Activated B cell treated with CpG ODN at 0.5 μM for 24 hours (primary cell): ENCODE data around the gene DNHD1. TPM values are rescaled to one million over a fixed set of nuclear protein-coding genes. Genes with fewer than 3 reads are reported as not detected.

Experiments
- ATAC-seq: fragments of 200-7000 bp; cut with Tn5 transposase; one replicate; pipeline ENCODE4 v1.10.0; 2021; ENCODE audit warnings: low read depth, mild to moderate bottlenecking, moderate library complexity
- CTCF ChIA-PET: fragments of 350-600 bp; sonication (Branson Sonifier 250); formaldehyde crosslinking; loops from one replicate; lab custom pipeline; 2021; ENCODE audit warnings: antibody characterized with exemption; lab: Charles Lee
- POLR2A ChIA-PET: fragments of 350-600 bp; sonication (Branson Sonifier 250); formaldehyde crosslinking; loops from one replicate; lab custom pipeline; 2021; ENCODE audit warnings: antibody characterized with exemption; lab: Charles Lee
- DNase-seq: peaks from one replicate; pipeline ENCODE4 v3.0.0; 2022
- H3K27ac Mint-ChIP-seq: one replicate; pipeline ENCODE4 v1.8.0; 2020; ENCODE audit warnings: mixed read lengths
- H3K27me3 Mint-ChIP-seq: one replicate; pipeline ENCODE4 v1.8.0; 2021; ENCODE audit warnings: mixed read lengths
- H3K36me3 Mint-ChIP-seq: one replicate; pipeline ENCODE4 v1.8.0; 2021; ENCODE audit warnings: low read depth, mixed read lengths
- H3K4me1 Mint-ChIP-seq: one replicate; pipeline ENCODE4 v1.8.0; 2021; ENCODE audit warnings: mixed read lengths
- H3K4me3 Mint-ChIP-seq: one replicate; pipeline ENCODE4 v1.8.0; 2020; ENCODE audit warnings: mild to moderate bottlenecking, mixed read lengths
- H3K9me3 Mint-ChIP-seq: one replicate; pipeline ENCODE4 v1.8.0; 2020; ENCODE audit warnings: mixed read lengths
- intact Hi-C: fragments of 100-400 bp; cut with micrococcal nuclease; formaldehyde crosslinking; loops from one replicate; pipeline ENCODE4 v1.15.1; 2024
- total RNA-seq: library from RNA; stranded (reverse); gene quantifications from 2 replicates; pipeline ENCODE4 v1.2.3, GENCODE V29; 2022
- TF ChIP-seq, protein P1 (sequence below): fragments of 200-600 bp; IDR thresholded peaks from one replicate; pipeline ENCODE4 v1.8.0; 2022; ENCODE audit warnings: antibody characterized with exemption, mild to moderate bottlenecking

DNHD1 gene, protein sequence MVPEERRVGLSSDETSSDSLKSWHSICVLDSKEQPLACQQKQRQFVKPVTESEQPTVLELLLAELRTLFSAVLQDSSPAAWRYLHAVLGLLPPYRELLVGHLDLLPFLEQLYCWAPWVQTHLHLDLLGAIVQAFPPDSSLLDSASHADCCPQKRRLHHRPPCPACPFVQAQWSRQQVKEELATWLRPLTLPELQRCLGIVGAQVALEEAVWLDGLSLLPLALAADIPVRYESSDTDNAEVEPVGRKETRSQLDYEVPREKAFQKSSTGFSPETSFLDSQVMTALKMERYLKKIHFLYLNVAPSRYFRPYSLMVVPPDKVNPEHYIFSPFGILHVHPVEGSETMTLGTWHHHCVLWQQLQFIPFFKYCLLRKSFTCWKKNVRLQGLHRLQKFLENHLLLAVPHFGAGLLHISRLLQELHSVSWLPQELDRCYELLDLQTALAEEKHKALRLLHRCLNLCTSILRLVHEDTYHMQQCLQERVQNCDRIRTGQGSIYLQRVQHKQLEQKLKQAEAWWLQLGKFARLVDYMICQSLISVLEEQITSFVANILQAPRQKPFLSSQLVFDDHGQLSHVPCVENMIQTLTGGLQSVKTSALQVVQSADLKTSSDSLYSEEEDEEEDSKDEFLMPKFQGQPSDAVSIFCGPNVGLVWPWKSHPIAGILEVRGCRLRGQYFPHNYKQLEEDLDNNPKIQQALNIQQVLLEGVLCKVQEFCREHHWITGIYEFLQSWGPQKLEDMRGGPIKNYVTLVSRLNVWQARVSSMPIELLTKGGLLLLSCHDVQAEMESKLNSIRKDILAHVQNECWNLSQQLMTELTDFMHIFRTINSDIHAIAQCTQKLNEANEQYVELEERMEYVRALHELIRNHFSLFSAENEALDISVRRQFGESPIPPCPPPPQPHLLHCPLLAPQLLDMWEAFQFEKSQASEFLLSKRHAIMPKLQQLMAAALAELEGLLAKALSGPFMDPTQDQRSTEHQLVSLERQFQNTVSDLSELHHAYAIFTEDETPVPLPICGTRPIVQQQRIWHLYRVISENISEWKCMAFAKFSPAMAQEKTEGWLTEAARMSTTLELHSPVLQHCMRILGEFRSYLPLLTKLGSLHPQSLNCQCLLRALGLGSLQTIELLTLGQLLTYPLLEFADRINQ (N-terminal part only)
- 26.7 and 42.6 TPM in 2 replicates for total RNA-seq

DNA sequence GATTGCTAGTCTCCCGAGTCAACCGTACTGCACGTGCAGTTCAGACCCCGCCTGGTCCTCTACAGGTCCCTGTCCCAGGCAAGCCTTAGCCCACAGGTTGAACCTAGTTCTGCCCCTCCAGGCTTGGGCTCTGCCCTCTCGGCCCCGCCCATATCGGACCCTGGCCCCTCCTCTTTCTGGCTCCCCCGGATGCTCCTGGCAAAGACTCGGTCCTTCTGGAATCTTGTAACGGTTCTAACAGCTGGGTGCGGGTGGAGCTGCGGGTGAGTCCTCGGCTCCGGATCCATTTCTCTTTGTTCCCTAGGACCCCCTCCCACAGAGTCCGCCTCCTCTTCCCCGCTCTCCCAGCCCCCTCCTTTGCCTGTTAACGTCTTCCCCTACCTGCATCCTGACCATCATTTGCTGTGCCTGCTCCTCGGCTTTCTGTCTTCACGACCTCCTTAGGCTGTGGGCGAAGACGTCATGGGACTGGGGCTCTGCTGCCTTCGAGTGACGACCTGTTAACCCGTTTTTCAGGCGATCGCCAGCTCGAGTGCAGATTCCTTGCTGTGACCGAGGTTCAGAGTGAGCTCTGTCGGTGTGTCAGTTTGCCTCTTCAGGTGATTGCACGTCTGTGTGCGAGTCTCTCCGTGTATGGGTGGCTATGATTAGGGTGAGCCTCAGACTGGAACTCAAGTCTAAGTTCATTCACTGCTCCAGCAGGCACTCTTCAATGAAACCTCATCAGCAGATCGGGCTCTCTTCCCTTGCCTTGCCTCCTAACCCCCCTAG is at the start of gene DNHD1:
Gene DNHD1 (plus strand): TSS at position 212 of the 771 bp plus-strand sequence. CDS start 936 bp downstream, outside the sequence.
- no peak for ATAC-seq
- ChIA-PET CTCF (interaction anchor here (3.0 kb wide), 1 partner anchor 9 kb away, joined by 14 read pairs; no protein-coding TSS in a partner anchor), POLR2A (interaction anchor here (0.6 kb wide), 1 partner anchor 9 kb away, joined by 4 read pairs; no protein-coding TSS in a partner anchor)
- peaks cover 3% of the 10 kb centered on the region for H3K4me1 Mint-ChIP-seq
- TF ChIP-seq, protein P1, sequence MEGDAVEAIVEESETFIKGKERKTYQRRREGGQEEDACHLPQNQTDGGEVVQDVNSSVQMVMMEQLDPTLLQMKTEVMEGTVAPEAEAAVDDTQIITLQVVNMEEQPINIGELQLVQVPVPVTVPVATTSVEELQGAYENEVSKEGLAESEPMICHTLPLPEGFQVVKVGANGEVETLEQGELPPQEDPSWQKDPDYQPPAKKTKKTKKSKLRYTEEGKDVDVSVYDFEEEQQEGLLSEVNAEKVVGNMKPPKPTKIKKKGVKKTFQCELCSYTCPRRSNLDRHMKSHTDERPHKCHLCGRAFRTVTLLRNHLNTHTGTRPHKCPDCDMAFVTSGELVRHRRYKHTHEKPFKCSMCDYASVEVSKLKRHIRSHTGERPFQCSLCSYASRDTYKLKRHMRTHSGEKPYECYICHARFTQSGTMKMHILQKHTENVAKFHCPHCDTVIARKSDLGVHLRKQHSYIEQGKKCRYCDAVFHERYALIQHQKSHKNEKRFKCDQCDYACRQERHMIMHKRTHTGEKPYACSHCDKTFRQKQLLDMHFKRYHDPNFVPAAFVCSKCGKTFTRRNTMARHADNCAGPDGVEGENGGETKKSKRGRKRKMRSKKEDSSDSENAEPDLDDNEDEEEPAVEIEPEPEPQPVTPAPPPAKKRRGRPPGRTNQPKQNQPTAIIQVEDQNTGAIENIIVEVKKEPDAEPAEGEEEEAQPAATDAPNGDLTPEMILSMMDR = no peak
- no peaks in the 10 kb centered on the region for H3K9me3 Mint-ChIP-seq
- H3K27ac Mint-ChIP-seq = no peak within 1 kb of the TSS
- intact Hi-C loops = no loop called here
- peak within 1 kb of the TSS; percentile 42 for H3K4me3 Mint-ChIP-seq
- H3K27me3 Mint-ChIP-seq = no peaks in the 10 kb centered on the region
- DNase-seq = no peak
- H3K36me3 Mint-ChIP-seq = peaks cover 64% of the 10 kb centered on the region

- no peak overlapping the region for H3K27ac Mint-ChIP-seq
- no peak for DNase-seq
- intact Hi-C loops = no loop called here
- ATAC-seq = no peak
- CTCF ChIA-PET = interaction anchor here (10.2 kb wide), 1 partner anchor 70 kb away, joined by 331 read pairs; no protein-coding TSS in a partner anchor
- TF ChIP-seq, protein P1 = no peak
- no peaks in the 10 kb centered on the region for H3K27me3 Mint-ChIP-seq
- no peaks in the 10 kb centered on the region for H3K4me1 Mint-ChIP-seq
- no peaks in the 10 kb centered on the region for H3K36me3 Mint-ChIP-seq
- POLR2A ChIA-PET = no interaction called here
- no peak overlapping the region for H3K4me3 Mint-ChIP-seq
- H3K9me3 Mint-ChIP-seq = no peaks in the 10 kb centered on the region
These were observed 48.5 kb upstream of the DNHD1 start for GRCh38 chr11:6448574-6448973.

- POLR2A ChIA-PET = interaction anchor here (0.6 kb wide), 1 partner anchor 62 kb away, joined by 3 read pairs; the partner anchor contains the start of gene SMPD1
- no peak overlapping the region for H3K27ac Mint-ChIP-seq
- TF ChIP-seq, protein P1 = no peak
- no peaks in the 10 kb centered on the region for H3K9me3 Mint-ChIP-seq
- H3K4me1 Mint-ChIP-seq = no peaks in the 10 kb centered on the region
- CTCF ChIA-PET = interaction anchor here (2.0 to 2.3 kb wide), 2 partner anchors 9 to 74 kb away, joined by 8 to 12 read pairs; no protein-coding TSS in a partner anchor
- DNase-seq = no peak
- peaks cover 21% of the 10 kb centered on the region for H3K36me3 Mint-ChIP-seq
- H3K27me3 Mint-ChIP-seq = no peaks in the 10 kb centered on the region
- H3K4me3 Mint-ChIP-seq = no peak overlapping the region
- intact Hi-C loops = no loop called here
- ATAC-seq = no peak
These were observed 44.9 kb upstream of the DNHD1 start for GRCh38 chr11:6452219-6452618.

DNA sequence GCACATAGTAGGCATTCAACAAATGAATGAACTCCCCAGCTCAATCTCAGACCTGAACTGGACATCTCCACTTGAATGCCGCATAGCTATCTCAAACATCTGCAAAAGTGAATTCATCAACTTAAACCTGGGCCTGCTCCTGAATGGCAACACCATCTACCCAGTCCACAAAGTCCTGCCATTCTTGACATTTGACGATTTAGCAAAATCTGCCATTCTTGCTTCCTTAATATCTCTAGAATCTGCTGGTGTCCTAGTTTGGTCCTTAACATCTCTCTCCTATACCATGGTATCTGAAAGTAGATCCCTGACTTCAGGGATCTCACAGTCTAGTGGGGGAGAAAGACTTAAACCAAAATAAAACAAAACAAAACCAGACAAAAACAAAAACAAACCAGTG is 43.9 kb upstream of the DNHD1 start:
- DNase-seq (no peak), ATAC-seq (no peak)
- CTCF ChIA-PET = interaction anchor here (2.0 to 2.3 kb wide), 2 partner anchors 10 to 74 kb away, joined by 8 to 12 read pairs; no protein-coding TSS in a partner anchor
- POLR2A ChIA-PET = no interaction called here
- TF ChIP-seq, protein P1 = no peak
- Mint-ChIP-seq H3K27me3 (no peaks in the 10 kb centered on the region), H3K27ac (no peak overlapping the region), H3K4me3 (no peak overlapping the region), H3K36me3 (peaks cover 25% of the 10 kb centered on the region), H3K9me3 (no peaks in the 10 kb centered on the region), H3K4me1 (no peaks in the 10 kb centered on the region)
- intact Hi-C loops = no loop called here
